PC-9 (cell line): ENCODE results near the gene GNAO1.

Experiments used
- CTCF ChIP-seq: fragments of 200-600 bp; sonication (generic); conservative IDR thresholded peaks from 2 replicates; pipeline ENCODE4 v1.6.1; 2017; ENCODE audit warnings: mixed run types, antibody characterized with exemption, mild to moderate bottlenecking, moderate library complexity
- EZH2 ChIP-seq: fragments of 200-600 bp; sonication (generic); IDR thresholded peaks from 2 replicates; pipeline ENCODE4 v1.8.0; 2017; ENCODE audit warnings: antibody characterized with exemption, low read depth

- no peak for TF ChIP-seq CTCF
- TF ChIP-seq EZH2: no peak
Measured at GRCh38 chr16:56354016-56354415, 162.7 kb downstream of the GNAO1 start.
